ENCODE data around the gene ADGRB2. TPM values are rescaled to one million over a fixed set of nuclear protein-coding genes. Genes with fewer than 3 reads are reported as not detected.
A peak's percentile ranks its signal among the peaks of the same experiment; 100 is the strongest.
"Not testable (repeated sequence)": the region's sequence is repeated elsewhere in the genome, so short reads cannot be mapped to it uniquely, and the experiment has no call there.

The ADGRB2 gene
- total and polyA plus RNA-seq, 2 of the 4 experiments (the other 2 are of a cell fraction) = 2.2 to 11.9 TPM

DNA sequence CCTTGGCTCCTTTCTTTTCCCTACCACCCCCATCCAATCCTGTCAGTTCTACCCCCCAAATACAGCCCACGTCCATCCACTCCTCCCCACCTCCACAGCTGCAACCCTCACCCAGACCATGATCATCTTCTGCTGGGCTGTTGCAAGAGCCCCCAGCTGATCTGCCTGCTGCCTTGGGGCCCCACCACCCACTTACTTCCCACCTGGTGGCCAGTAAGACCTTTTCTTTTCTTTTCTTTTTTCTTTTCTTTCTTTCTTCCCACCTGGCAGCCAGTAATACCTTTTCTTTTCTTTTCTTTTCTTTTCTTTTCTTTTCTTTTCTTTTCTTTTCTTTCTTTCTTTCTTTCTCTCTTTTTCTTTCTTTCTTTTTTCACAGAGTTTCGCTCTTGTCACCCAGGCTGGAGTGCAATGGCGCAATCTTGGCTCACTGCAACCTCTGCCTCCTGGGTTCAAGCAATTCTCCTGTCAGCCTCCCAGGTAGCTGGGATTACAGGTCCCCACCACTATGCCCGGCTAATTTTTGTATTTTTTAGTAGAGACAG is 57.0 kb downstream of the ADGRB2 start:
- Histone ChIP-seq H3K4me1 (ENCODE audit: control insufficient read depth, insufficient read depth, low read length) (peaks cover 33% of the 10 kb centered on the region), H3K9me1 (ENCODE audit: insufficient read depth, low read length) (peaks cover 15% of the 10 kb centered on the region), H4K91ac (ENCODE audit: insufficient read depth, low read depth, low read length) (peak overlapping the region; percentile 47; the same call in 1 of the 2 replicates), H3K4ac (ENCODE audit: low read depth, low read length) (peak overlapping the region; percentile 35; the same call in 1 of the 2 replicates), H2BK20ac (ENCODE audit: low read depth, low read length) (peak overlapping the region; percentile 15; the same call in 1 of the 2 replicates), H2AK5ac (ENCODE audit: low read depth, low read length) (peak overlapping the region; percentile 43; the same call in 1 of the 2 replicates), H3K79me1 (ENCODE audit: low read depth in 1 of 2, low read length in 2 of 2) (peaks cover 7 to 27% of the 10 kb centered on the region in 2 experiments; a peak in 2 of 4 replicates)
- CTCF ChIA-PET = interaction anchor here (0.9 kb wide), 1 partner anchor 82 kb away, joined by 3 read pairs; no protein-coding TSS in a partner anchor
- H3K9ac ChIP-seq (ENCODE audit: low read depth, low read length); H3K56ac ChIP-seq (ENCODE audit: extremely low read depth, insufficient read depth, low read length); H3K9me3 ChIP-seq (ENCODE audit: control insufficient read depth, insufficient read depth, low read length); POLR2A ChIA-PET (ENCODE audit: unreplicated experiment); DNase-seq; dilution Hi-C loops (cut with HindIII; ENCODE audit: low sequenced_read_pairs, unreplicated experiment); H2AK9ac ChIP-seq (replicated peaks; ENCODE audit: low read depth, low read length, poor library complexity); H3K18ac ChIP-seq (ENCODE audit: low read depth, low read length); H3K14ac ChIP-seq (replicated peaks; ENCODE audit: low read depth, low read length); ATAC-seq (ENCODE audit: low read depth); H4K8ac ChIP-seq (ENCODE audit: low read depth in 2 of 2, low read length in 2 of 2); intact Hi-C loops (cut with micrococcal nuclease); H2AFZ ChIP-seq (replicated peaks; ENCODE audit: low read length, poor library complexity); H3K4me2 ChIP-seq (ENCODE audit: low read depth, low read length); H2BK15ac ChIP-seq (ENCODE audit: low read depth, low read length); H2BK120ac ChIP-seq (ENCODE audit: low read depth, low read length); BruUV-seq (replicated peaks); H3K4me3 ChIP-seq (ENCODE audit: insufficient read depth, low read depth, low read length); in situ Hi-C loops (cut with MboI; ENCODE audit: low sequenced_read_pairs); H3K23ac ChIP-seq (ENCODE audit: low read depth, low read length); H2BK5ac ChIP-seq (ENCODE audit: low read depth, low read length, poor library complexity, severe bottlenecking); H4K5ac ChIP-seq (ENCODE audit: low read depth, low read length); H3K27me3 ChIP-seq (ENCODE audit: control insufficient read depth, insufficient read depth, low read length); H3K27ac ChIP-seq (ENCODE audit: insufficient read depth, low read length); H4K20me1 ChIP-seq (ENCODE audit: insufficient read depth, low read length); H3K36me3 ChIP-seq (ENCODE audit: control insufficient read depth, insufficient read depth, low read length): not testable (repeated sequence)
- TF ChIP-seq CEBPB (IDR thresholded peaks at IDR 0.05; ENCODE audit: low read depth, low read length) = 0 out of 2 replicates have a peak, but pooled peaks have one; percentile 2
- WGBS, 2 experiments (ENCODE audit: extremely low coverage in 2 of 2, insufficient read length in 1 of 2) = 100% methylated on average over 1 of the region's 4 CpGs; no CpG with 5 or more reads in 1 of the 2 experiments

Data from IMR-90 (cell line).